Stimulated activated CD4-positive, alpha-beta T cell treated with anti-CD3 and anti-CD28 coated beads, TNF-alpha, amount 100 ng/mL, for 4 hours (primary cell): ENCODE data around the gene COL18A1.

Experiments used
- DNase-seq, 3 experiments: peaks; one replicate each; pipeline ENCODE4 v3.0.0-alpha.2; 2020; ENCODE audit warnings: low read depth in 3 of 3

Gene COL18A1

GRCh38 chr21:45383111-45383614, 21.8 kb upstream of the COL18A1 start:
- no peak for DNase-seq

- no peak for DNase-seq
Observed at GRCh38 chr21:45383615-45384201, 21.3 kb upstream of the COL18A1 start.

GRCh38 chr21:45384656-45385548, 20.1 kb upstream of the COL18A1 start:
- no peak for DNase-seq

- DNase-seq = no peak
Observed at GRCh38 chr21:45385549-45386050, 19.4 kb upstream of the COL18A1 start.

GRCh38 chr21:45386336-45386727, 18.6 kb upstream of the COL18A1 start:
- no peak for DNase-seq

GRCh38 chr21:45386728-45387371, 18.1 kb upstream of the COL18A1 start:
- no peak for DNase-seq

- DNase-seq = no peak
Observed at GRCh38 chr21:45387506-45387905, 17.5 kb upstream of the COL18A1 start.

GRCh38 chr21:45388011-45388521, 16.9 kb upstream of the COL18A1 start:
- no peak for DNase-seq

- DNase-seq = no peak
Observed at GRCh38 chr21:45388611-45389296, 16.2 kb upstream of the COL18A1 start.

GRCh38 chr21:45390121-45390751, 14.7 kb upstream of the COL18A1 start:
- no peak for DNase-seq

- no peak for DNase-seq
Observed at GRCh38 chr21:45390831-45391742, 13.9 kb upstream of the COL18A1 start.

- no peak for DNase-seq
Observed at GRCh38 chr21:45391743-45392572, 13.0 kb upstream of the COL18A1 start.

GRCh38 chr21:45392573-45392971, 12.4 kb upstream of the COL18A1 start:
- no peak for DNase-seq

- DNase-seq = no peak
Observed at GRCh38 chr21:45393021-45393420, 11.9 kb upstream of the COL18A1 start.

GRCh38 chr21:45393833-45394638, 10.9 kb upstream of the COL18A1 start:
- no peak for DNase-seq

- no peak for DNase-seq
Observed at GRCh38 chr21:45396620-45396995, 8.4 kb upstream of the COL18A1 start.

GRCh38 chr21:45397381-45397780, 7.6 kb upstream of the COL18A1 start:
- no peak for DNase-seq

- DNase-seq = no peak
Observed at GRCh38 chr21:45401054-45401518, 3.9 kb upstream of the COL18A1 start.
